Small intestine (tissue), 7 donors: ENCODE results near the gene ST14. TPM values are rescaled to one million over a fixed set of nuclear protein-coding genes. Genes with fewer than 3 reads are reported as not detected.
A peak's percentile ranks its signal among the peaks of the same experiment; 100 is the strongest.

Source experiments
- DNase-seq, 2 donors: peaks; one replicate each; pipeline versions ENCODE4 v3.0.0 to v3.0.0-alpha.2; 2013
- FAIRE-seq: peaks from 2 replicates; lab custom pipeline; 2012; peaks lifted over from hg19 to GRCh38; lab: Jason Lieb, UNC
- H3K27ac ChIP-seq, 3 donors: one replicate each; pipeline ENCODE4 v1.5.1; 2013; ENCODE audit warnings: low read length in 2 of 3, mild to moderate bottlenecking in 2 of 3, control low read depth in 1 of 3, inconsistent platforms in 1 of 3, low read depth in 1 of 3, moderate library complexity in 1 of 3
- H3K27me3 ChIP-seq, 3 donors: one replicate each; pipeline ENCODE4 v1.6.1; 2013; ENCODE audit warnings: low read length in 3 of 3, inconsistent platforms in 1 of 3; ENCODE audit not compliant: control insufficient read depth in 3 of 3, insufficient read depth in 3 of 3
- H3K36me3 ChIP-seq, 3 donors: one replicate each; pipeline ENCODE4 v1.6.1; 2013; ENCODE audit warnings: low read length in 3 of 3, inconsistent platforms in 1 of 3, low read depth in 1 of 3, mild to moderate bottlenecking in 1 of 3, moderate library complexity in 1 of 3; ENCODE audit not compliant: control insufficient read depth in 3 of 3, insufficient read depth in 2 of 3
- H3K4me1 ChIP-seq, 3 donors: one replicate each; pipeline ENCODE4 v1.6.1; 2013; ENCODE audit warnings: low read length in 2 of 3, inconsistent platforms in 1 of 3, low read depth in 1 of 3, mild to moderate bottlenecking in 1 of 3, moderate library complexity in 1 of 3; ENCODE audit not compliant: control insufficient read depth in 3 of 3, insufficient read depth in 2 of 3
- H3K4me3 ChIP-seq, 3 donors: one replicate each; pipeline ENCODE4 v1.5.1; 2013; ENCODE audit warnings: low read length in 3 of 3, control low read depth in 1 of 3, inconsistent platforms in 1 of 3, low read depth in 1 of 3, mild to moderate bottlenecking in 1 of 3, moderate library complexity in 1 of 3
- H3K9me3 ChIP-seq, 2 donors: one replicate each; pipeline ENCODE4 v1.6.1; 2013; ENCODE audit warnings: low read depth in 1 of 2, low read length in 1 of 2; ENCODE audit not compliant: control insufficient read depth in 2 of 2, insufficient read depth in 1 of 2
- WGBS, 3 donors: extraction: QIAGEN DNeasy Blood & Tissue Kit; methylation state at CpG; one replicate each; pipeline ENCODE4 v1.1.7; 2013; 5-methylcytosine and 5-hydroxymethylcytosine counted together
- polyA plus RNA-seq, 4 donors: library from polyadenylated mRNA; stranded (reverse) in 3 of 4; unstranded in 1 of 4; fragments of 200-250 nt in 3 of 4; fragments of 120-200 nt in 1 of 4; gene quantifications; one replicate each; pipeline versions ENCODE4 v1.2.1 to v1.2.3, GENCODE V29; 2013
- donor health status: healthy with polysubstance abuse.
- donor health status: control.
- donor health status: control.
- donor health status: Bipolar disorder and iron deficiency.
- donor health status: healthy.

ST14 gene
- polyA plus RNA-seq, 4 donors, result 97.8 to 259 (median 143) TPM

DNA sequence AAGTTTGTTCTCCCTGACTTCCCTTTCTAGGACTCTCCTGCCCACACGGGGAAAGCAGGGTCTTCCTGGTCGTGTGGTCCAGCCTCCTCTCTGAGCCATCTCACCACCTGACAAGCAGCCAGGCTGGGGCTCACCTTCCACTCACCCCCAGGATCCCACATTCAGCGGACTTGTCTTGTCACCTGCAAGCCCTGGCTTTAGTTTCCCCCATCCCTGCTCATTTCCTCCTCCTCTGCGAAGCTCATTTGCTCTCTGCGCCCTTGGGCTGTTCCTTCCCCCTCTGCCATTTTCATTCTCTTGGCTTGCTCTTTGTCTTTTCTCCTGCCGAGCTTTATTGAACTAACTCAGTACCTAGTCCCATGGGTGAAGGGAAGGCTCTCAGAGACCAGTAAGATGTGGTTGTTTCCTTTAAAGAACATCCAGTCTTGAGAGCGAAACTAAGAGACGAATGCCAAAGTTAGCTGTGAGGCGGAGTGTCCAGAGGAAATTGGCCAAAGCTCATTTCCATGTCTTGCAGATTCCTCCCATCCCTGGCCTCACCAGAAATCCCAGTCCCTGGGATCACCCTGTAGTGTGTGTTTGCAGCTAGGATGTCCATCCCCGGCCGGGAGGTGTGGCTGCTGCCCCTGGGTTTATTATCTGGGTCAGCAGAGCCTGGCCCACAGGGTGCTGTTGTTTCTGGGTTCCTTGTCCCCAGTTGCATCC is 2.0 kb downstream of the ST14 start:
- peaks cover 0 to 5% (median 0%) of the 10 kb centered on the region in 3 donors for H3K27me3 ChIP-seq
- H3K9me3 ChIP-seq, result no peaks in the 10 kb centered on the region
- peaks cover 0 to 41% (median 0%) of the 10 kb centered on the region in 3 donors for H3K36me3 ChIP-seq
- peak overlapping the region; percentile 67 to 91 (median 86) for H3K4me3 ChIP-seq
- H3K27ac ChIP-seq, result peak overlapping the region; percentile 80 to 87 (median 84)
- H3K4me1 ChIP-seq, result peaks cover 0 to 44% (median 0%) of the 10 kb centered on the region in 3 donors
- DNase-seq (peak; percentile 44 to 48), FAIRE-seq (no peak)
- 14 to 42% (median 41%) methylated on average over 11 of the region's 11 CpGs for WGBS, 3 donors

DNA sequence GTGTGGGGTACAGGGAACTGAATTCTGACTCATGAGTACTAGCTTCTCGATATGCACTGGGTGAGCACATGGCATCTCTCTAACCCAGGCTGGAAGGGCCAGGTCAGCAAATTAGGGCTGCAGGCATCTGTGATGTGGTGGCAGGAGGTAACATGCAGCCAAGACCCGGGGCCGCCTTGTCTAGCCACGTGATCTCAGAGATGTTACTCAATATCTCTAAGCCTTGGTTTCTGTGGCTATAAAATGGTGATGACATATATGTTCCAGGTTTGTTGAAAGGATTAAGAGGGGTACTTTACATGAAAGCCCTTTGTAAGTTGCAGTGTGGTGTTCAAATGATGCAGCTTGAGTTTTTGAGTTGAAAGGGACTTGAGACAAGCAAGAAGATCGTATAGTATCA is 3.2 kb downstream of the ST14 start:
- DNase-seq, result peak; percentile 69 to 79
- peaks cover 0 to 44% (median 0%) of the 10 kb centered on the region in 3 donors for H3K36me3 ChIP-seq
- peaks cover 0 to 5% (median 0%) of the 10 kb centered on the region in 3 donors for H3K27me3 ChIP-seq
- peak overlapping the region; percentile 17 to 87 (median 81) for H3K27ac ChIP-seq
- FAIRE-seq, result no peak
- 4 to 57% (median 23%) methylated on average over 5 of the region's 5 CpGs for WGBS, 3 donors
- H3K4me3 ChIP-seq, result peak overlapping the region in 1 of 3 donors; percentile 9
- no peaks in the 10 kb centered on the region for H3K9me3 ChIP-seq
- H3K4me1 ChIP-seq, result peaks cover 0 to 49% (median 0%) of the 10 kb centered on the region in 3 donors

DNA sequence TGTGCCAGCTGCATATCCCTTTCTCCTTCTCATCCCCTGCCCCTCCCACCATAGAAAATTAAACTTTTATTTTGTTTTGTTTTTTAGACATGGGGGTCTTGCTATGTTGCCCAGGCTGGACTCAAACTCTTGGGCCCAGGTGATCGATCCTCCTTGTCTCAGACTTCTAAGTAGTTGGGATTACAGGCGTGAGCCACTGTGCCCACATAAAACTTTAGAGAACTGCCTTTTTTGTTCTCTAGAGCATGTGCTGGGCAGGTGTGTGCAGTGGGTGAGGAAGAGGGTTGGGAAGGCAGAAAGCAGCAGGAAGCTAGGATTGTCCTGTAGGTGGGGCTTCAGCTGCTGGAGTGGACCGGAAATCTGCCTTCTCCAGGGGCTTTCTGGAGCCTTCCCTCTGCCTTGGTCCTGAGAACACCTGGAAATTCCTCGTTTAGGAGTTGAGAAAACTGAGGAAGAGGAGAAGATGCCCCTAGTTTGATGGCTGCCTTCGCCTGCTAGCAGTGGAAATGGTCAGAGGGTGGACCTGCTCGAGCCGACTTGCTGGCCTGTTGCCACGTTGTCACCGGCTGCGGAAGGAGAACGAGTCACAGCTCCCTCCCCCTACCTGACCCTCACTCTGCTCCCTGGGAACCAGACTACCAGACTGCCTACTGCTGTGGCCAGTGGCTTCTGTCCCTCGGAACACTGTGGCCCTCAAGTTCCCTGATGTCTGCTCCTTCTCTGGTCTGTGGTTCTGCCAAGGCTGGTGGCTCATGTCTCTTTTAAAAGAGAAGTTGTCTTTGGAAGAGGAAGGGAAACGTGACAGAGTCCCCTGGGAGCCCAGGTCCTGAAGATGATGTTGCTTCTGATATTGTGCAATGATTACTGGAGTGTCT is 4.0 kb downstream of the ST14 start:
- Histone ChIP-seq H3K9me3 (no peaks in the 10 kb centered on the region), H3K4me3 (no peak overlapping the region), H3K27ac (peak overlapping the region; percentile 17 to 81 (median 62)), H3K4me1 (peaks cover 0 to 52% (median 0%) of the 10 kb centered on the region in 3 donors), H3K27me3 (peaks cover 0 to 5% (median 0%) of the 10 kb centered on the region in 3 donors), H3K36me3 (peaks cover 0 to 50% (median 0%) of the 10 kb centered on the region in 3 donors)
- DNase-seq, result peak; percentile 64 to 68
- FAIRE-seq, result no peak
- WGBS, 3 donors, result 12 to 30% (median 30%) methylated on average over 13 of the region's 13 CpGs

DNA sequence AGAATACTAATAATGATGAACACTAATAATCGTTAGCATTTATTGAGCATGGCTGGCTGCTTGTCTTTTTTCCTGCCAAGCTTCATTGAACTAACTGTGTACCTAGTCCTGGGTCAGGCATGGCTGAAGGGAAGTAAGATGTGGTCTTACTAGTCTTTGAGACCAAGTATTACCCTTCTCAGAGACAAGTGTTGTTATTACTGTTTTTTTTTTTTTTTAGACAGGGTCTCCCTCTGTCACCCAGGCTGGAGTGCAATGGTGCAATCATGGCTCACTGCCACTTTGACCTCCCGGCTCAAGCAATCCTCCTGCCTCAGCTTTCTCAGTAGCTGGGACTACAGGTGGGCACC is 4.6 kb downstream of the ST14 start:
- H3K27ac ChIP-seq, result peak overlapping the region; percentile 17 to 81 (median 62)
- no peak overlapping the region for H3K4me3 ChIP-seq
- WGBS, 3 donors, result 16 to 57% (median 45%) methylated on average over 2 of the region's 2 CpGs
- H3K36me3 ChIP-seq, result peaks cover 0 to 52% (median 0%) of the 10 kb centered on the region in 3 donors
- no peaks in the 10 kb centered on the region for H3K9me3 ChIP-seq
- H3K27me3 ChIP-seq, result peaks cover 0 to 1% (median 0%) of the 10 kb centered on the region in 3 donors
- FAIRE-seq (no peak), DNase-seq (no peak)
- H3K4me1 ChIP-seq, result peaks cover 0 to 53% (median 0%) of the 10 kb centered on the region in 3 donors

- DNase-seq, result peak in 1 of 2 donors; percentile 93
- peaks cover 3 to 56% (median 5%) of the 10 kb centered on the region in 3 donors for H3K4me1 ChIP-seq
- WGBS, 3 donors, result 38 to 65% (median 44%) methylated on average over 9 of the region's 9 CpGs
- H3K27ac ChIP-seq, result peak overlapping the region; percentile 78 to 85 (median 83)
- peaks cover 0 to 56% (median 0%) of the 10 kb centered on the region in 3 donors for H3K36me3 ChIP-seq
- no peaks in the 10 kb centered on the region for H3K9me3 ChIP-seq
- no peaks in the 10 kb centered on the region for H3K27me3 ChIP-seq
- H3K4me3 ChIP-seq, result no peak overlapping the region
- no peak for FAIRE-seq
Observed at GRCh38 chr11:130165601-130166456, 6.2 kb downstream of the ST14 start.

- no peak overlapping the region for H3K4me3 ChIP-seq
- peak; percentile 85 to 94 for DNase-seq
- H3K27ac ChIP-seq, result peak overlapping the region; percentile 78 to 85 (median 83)
- H3K4me1 ChIP-seq, result peaks cover 3 to 57% (median 5%) of the 10 kb centered on the region in 3 donors
- no peaks in the 10 kb centered on the region for H3K27me3 ChIP-seq
- H3K36me3 ChIP-seq, result peaks cover 0 to 50% (median 0%) of the 10 kb centered on the region in 3 donors
- FAIRE-seq, result no peak
- 12 to 34% (median 24%) methylated on average over 4 of the region's 4 CpGs for WGBS, 3 donors
- H3K9me3 ChIP-seq, result no peaks in the 10 kb centered on the region
Observed at GRCh38 chr11:130166457-130166784, 6.8 kb downstream of the ST14 start.

GRCh38 chr11:130167146-130167545 is 7.6 kb downstream of the ST14 start:
- Histone ChIP-seq H3K4me3 (no peak overlapping the region), H3K4me1 (peaks cover 3 to 57% (median 5%) of the 10 kb centered on the region in 3 donors), H3K27ac (peak overlapping the region in 2 of 3 donors; percentile 78 to 83), H3K9me3 (no peaks in the 10 kb centered on the region), H3K27me3 (no peaks in the 10 kb centered on the region), H3K36me3 (peaks cover 0 to 45% (median 0%) of the 10 kb centered on the region in 3 donors)
- 61 to 85% (median 74%) methylated on average over 3 of the region's 3 CpGs for WGBS, 3 donors
- DNase-seq (no peak), FAIRE-seq (no peak)
